BLaER1 (cell line): Measurements from ENCODE around the gene DOLK.
"Not testable (repeated sequence)": the region's sequence is repeated elsewhere in the genome, so short reads cannot be mapped to it uniquely, and the experiment has no call there.

Experiments used
- H3K27ac ChIP-seq: shearing (Covaris generic); formaldehyde crosslinking; 2 replicates; pipeline ENCODE4 v1.8.1; 2022
- H3K27me3 ChIP-seq: shearing (Covaris generic); formaldehyde crosslinking; 2 replicates; pipeline ENCODE4 v1.8.1; 2022
- H3K36me3 ChIP-seq: shearing (Covaris generic); formaldehyde crosslinking; 2 replicates; pipeline ENCODE4 v1.8.1; 2022
- H3K4me1 ChIP-seq: shearing (Covaris generic); formaldehyde crosslinking; 2 replicates; pipeline ENCODE4 v1.8.1; 2022
- H3K4me2 ChIP-seq: shearing (Covaris generic); formaldehyde crosslinking; 2 replicates; pipeline ENCODE4 v1.8.1; 2022
- H3K4me3 ChIP-seq: shearing (Covaris generic); formaldehyde crosslinking; 2 replicates; pipeline ENCODE4 v1.8.1; 2022
- H3K9ac ChIP-seq: shearing (Covaris generic); formaldehyde crosslinking; 2 replicates; pipeline ENCODE4 v1.8.1; 2022
- H3K9me3 ChIP-seq: shearing (Covaris generic); formaldehyde crosslinking; 2 replicates; pipeline ENCODE4 v1.8.1; 2022
- H4K20me1 ChIP-seq: shearing (Covaris generic); formaldehyde crosslinking; 2 replicates; pipeline ENCODE4 v1.8.1; 2022
- Cebpa-rat ChIP-seq: shearing (Covaris generic); IDR thresholded peaks from 2 replicates; pipeline ENCODE4 v1.8.1; 2022

Gene DOLK

GRCh38 chr9:128947277-128947526 is 201 bp downstream of the DOLK start:
- H3K4me3 ChIP-seq, result peak overlapping the region; percentile 90
- no peaks in the 10 kb centered on the region for H3K9me3 ChIP-seq
- no peaks in the 10 kb centered on the region for H4K20me1 ChIP-seq
- H3K9ac ChIP-seq, result peak overlapping the region; percentile 96
- peaks cover 28% of the 10 kb centered on the region for H3K4me1 ChIP-seq
- H3K4me2 ChIP-seq, result peak overlapping the region; percentile 92
- peak overlapping the region; percentile 94 for H3K27ac ChIP-seq
- H3K27me3 ChIP-seq, result no peaks in the 10 kb centered on the region
- peaks cover 59% of the 10 kb centered on the region for H3K36me3 ChIP-seq
- no peak for TF ChIP-seq Cebpa-rat

GRCh38 chr9:128946571-128947276 is 679 bp downstream of the DOLK start:
- Histone ChIP-seq H3K27ac (peak overlapping the region; percentile 94), H3K9me3 (no peaks in the 10 kb centered on the region), H3K4me3 (peak overlapping the region; percentile 90), H4K20me1 (no peaks in the 10 kb centered on the region), H3K9ac (peak overlapping the region; percentile 96), H3K36me3 (peaks cover 59% of the 10 kb centered on the region), H3K27me3 (no peaks in the 10 kb centered on the region), H3K4me2 (peak overlapping the region; percentile 92), H3K4me1 (peaks cover 28% of the 10 kb centered on the region)
- TF ChIP-seq Cebpa-rat, result no peak

- Histone ChIP-seq H3K4me2 (peak overlapping the region; percentile 92), H4K20me1 (no peaks in the 10 kb centered on the region), H3K4me3 (no peak overlapping the region), H3K27ac (no peak overlapping the region), H3K36me3 (peaks cover 61% of the 10 kb centered on the region), H3K9me3 (no peaks in the 10 kb centered on the region), H3K27me3 (no peaks in the 10 kb centered on the region), H3K9ac (no peak overlapping the region), H3K4me1 (peaks cover 28% of the 10 kb centered on the region)
- TF ChIP-seq Cebpa-rat, result no peak
Observed at GRCh38 chr9:128945798-128946501, 1.5 kb downstream of the DOLK start.

- H3K4me2 ChIP-seq, H4K20me1 ChIP-seq, H3K9ac ChIP-seq, H3K4me3 ChIP-seq, H3K27ac ChIP-seq, H3K27me3 ChIP-seq, H3K9me3 ChIP-seq: not testable (repeated sequence)
- peaks cover 28% of the 10 kb centered on the region for H3K4me1 ChIP-seq
- H3K36me3 ChIP-seq, result peaks cover 52% of the 10 kb centered on the region
Observed at GRCh38 chr9:128944966-128945365, 2.4 kb downstream of the DOLK start.

GRCh38 chr9:128943832-128944620 is 3.4 kb downstream of the DOLK start:
- Histone ChIP-seq H3K36me3 (peaks cover 42% of the 10 kb centered on the region), H3K4me3 (no peak overlapping the region)

GRCh38 chr9:128940946-128941755 is 6.3 kb downstream of the DOLK start:
- peaks cover 53% of the 10 kb centered on the region for H3K36me3 ChIP-seq
- no peak overlapping the region for H3K4me3 ChIP-seq
- no peak overlapping the region for H3K27ac ChIP-seq
- no peaks in the 10 kb centered on the region for H4K20me1 ChIP-seq
- 0 out of 2 replicates have a peak, but pooled peaks cover 1% of the 10 kb centered on the region for H3K4me1 ChIP-seq
- H3K9ac ChIP-seq, result 0 out of 2 replicates have a peak overlapping the region, but pooled peaks have one; percentile 29
- H3K4me2 ChIP-seq, result no peak overlapping the region
- no peaks in the 10 kb centered on the region for H3K27me3 ChIP-seq
- H3K9me3 ChIP-seq, result no peaks in the 10 kb centered on the region
- TF ChIP-seq Cebpa-rat, result no peak

More at GRCh38 chr9:128943832-128944620, 3.4 kb downstream of the DOLK start:
- H3K4me1 ChIP-seq, result peaks cover 18% of the 10 kb centered on the region
- no peaks in the 10 kb centered on the region for H3K9me3 ChIP-seq
- no peaks in the 10 kb centered on the region for H4K20me1 ChIP-seq
- no peaks in the 10 kb centered on the region for H3K27me3 ChIP-seq
- H3K9ac ChIP-seq, result no peak overlapping the region
- no peak overlapping the region for H3K27ac ChIP-seq
- H3K4me2 ChIP-seq, result no peak overlapping the region
- TF ChIP-seq Cebpa-rat, result no peak

- TF ChIP-seq Cebpa-rat, result no peak
- Histone ChIP-seq H3K36me3 (peaks cover 51% of the 10 kb centered on the region), H3K4me3 (no peak overlapping the region), H3K27ac (no peak overlapping the region), H3K27me3 (no peaks in the 10 kb centered on the region), H3K4me2 (no peak overlapping the region), H3K9me3 (no peaks in the 10 kb centered on the region), H3K4me1 (no peaks in the 10 kb centered on the region), H4K20me1 (no peaks in the 10 kb centered on the region), H3K9ac (no peak overlapping the region)
Observed at GRCh38 chr9:128940271-128940921, 7.0 kb downstream of the DOLK start.

- no peak overlapping the region for H3K9ac ChIP-seq
- H3K4me1 ChIP-seq, result no peaks in the 10 kb centered on the region
- peaks cover 53% of the 10 kb centered on the region for H3K36me3 ChIP-seq
- no peaks in the 10 kb centered on the region for H4K20me1 ChIP-seq
- H3K9me3 ChIP-seq, result no peaks in the 10 kb centered on the region
- no peaks in the 10 kb centered on the region for H3K27me3 ChIP-seq
- H3K27ac ChIP-seq, result no peak overlapping the region
- no peak for TF ChIP-seq Cebpa-rat
- no peak overlapping the region for H3K4me2 ChIP-seq
- no peak overlapping the region for H3K4me3 ChIP-seq
Observed at GRCh38 chr9:128937310-128938165, 9.9 kb downstream of the DOLK start.
